Fibroblast of pulmonary artery (primary cell): ENCODE data around the gene LYPD4.

Source experiments
- DNase-seq: peaks from one replicate; pipeline ENCODE4 v3.0.0-alpha.2; 2010; ENCODE audit warnings: low read depth
- H3K4me3 ChIP-seq: replicated peaks from 2 replicates; pipeline ENCODE4 v1.5.1; 2011; ENCODE audit warnings: low read depth, mild to moderate bottlenecking, control low read depth, low read length, moderate library complexity
- CTCF ChIP-seq: IDR thresholded peaks from 2 replicates; pipeline ENCODE4 v1.5.1; 2011; ENCODE audit warnings: mild to moderate bottlenecking, control low read depth, low read length, inconsistent platforms; ENCODE audit errors: missing control alignments

The LYPD4 gene

DNA sequence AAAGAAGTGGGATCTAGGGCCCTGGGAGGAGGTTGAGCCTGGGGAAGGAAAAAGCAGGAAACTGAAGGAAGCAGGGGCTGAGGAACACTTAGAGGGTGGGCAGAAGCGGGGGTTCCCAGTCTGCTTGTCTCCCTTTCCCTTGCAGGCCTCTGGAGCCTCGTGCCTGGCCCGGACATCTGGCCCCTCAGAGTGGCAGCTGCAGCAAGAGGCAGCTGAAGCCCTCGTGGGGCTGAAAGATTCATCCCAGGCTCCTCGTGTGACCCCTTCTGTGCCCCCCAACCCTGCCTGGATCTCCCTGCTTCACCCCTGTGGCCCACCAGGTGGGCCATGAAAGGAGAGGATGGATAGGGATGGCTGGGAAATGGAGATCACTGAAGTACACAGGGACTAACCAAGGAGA, 5.9 kb upstream of the LYPD4 start:
- H3K4me3 ChIP-seq = no peak overlapping the region
- no peak for TF ChIP-seq CTCF
- DNase-seq = no peak

GRCh38 chr19:41849067-41849466, 4.6 kb upstream of the LYPD4 start:
- no peak for DNase-seq
- TF ChIP-seq CTCF = no peak
- H3K4me3 ChIP-seq = no peak overlapping the region

GRCh38 chr19:41848666-41849065, 4.2 kb upstream of the LYPD4 start:
- no peak for DNase-seq

GRCh38 chr19:41847351-41848105, 3.0 kb upstream of the LYPD4 start:
- no peak overlapping the region for H3K4me3 ChIP-seq
- no peak for DNase-seq
- no peak for TF ChIP-seq CTCF

More at GRCh38 chr19:41848666-41849065, 4.2 kb upstream of the LYPD4 start:
- TF ChIP-seq CTCF = no peak
- no peak overlapping the region for H3K4me3 ChIP-seq

DNA sequence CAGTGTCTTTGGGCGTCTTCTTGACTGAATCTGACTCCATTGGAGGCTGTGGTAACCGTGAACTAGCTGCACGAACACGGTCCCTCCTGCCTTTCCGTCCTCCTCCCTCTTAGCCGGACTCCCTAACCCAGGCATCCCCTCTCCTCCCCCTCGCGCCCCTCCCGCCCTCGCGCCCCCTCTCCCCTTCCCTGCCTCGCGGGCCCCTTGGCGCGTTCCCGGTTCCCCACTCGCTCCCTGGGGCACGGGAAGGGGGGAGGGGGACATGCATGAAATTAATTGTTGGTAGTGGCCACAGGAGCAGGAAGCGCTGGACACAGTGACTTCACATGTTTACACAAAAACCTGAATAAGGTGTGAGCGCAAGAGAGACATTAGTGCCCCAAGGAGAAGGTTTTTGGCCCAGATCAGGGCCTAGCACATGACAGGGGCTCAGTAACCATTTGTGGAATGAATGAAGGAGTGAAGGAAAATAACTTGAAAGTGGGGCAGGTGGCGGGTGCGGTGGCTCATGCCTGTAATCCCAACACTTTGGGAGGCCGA, 638 bp upstream of the LYPD4 start:
- TF ChIP-seq CTCF = no peak
- DNase-seq = no peak
- H3K4me3 ChIP-seq = no peak overlapping the region

DNA sequence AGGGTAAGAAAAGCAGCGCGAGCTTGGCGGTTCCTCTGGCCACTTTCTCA, 343 bp upstream of the LYPD4 start, which contains the start of gene DMRTC2:
TSS of gene DMRTC2 (plus strand) at position 42 of the 50 bp plus-strand sequence. CDS start 2,387 bp downstream, outside the sequence.
- no peak within 1 kb of the TSS for H3K4me3 ChIP-seq
- DNase-seq = no peak
- no peak for TF ChIP-seq CTCF

- TF ChIP-seq CTCF = no peak
- no peak for DNase-seq
- H3K4me3 ChIP-seq = no peak overlapping the region
Measured at GRCh38 chr19:41843371-41843770, 1.1 kb downstream of the LYPD4 start.
